Esophagus squamous epithelium (tissue), 4 donors: Measurements from ENCODE around the gene TMEM185B.

Experiments
- POLR2A ChIP-seq, 4 donors: fragments of 450-650 bp; IDR thresholded peaks; one replicate each; pipeline ENCODE4 v1.6.1; 2017; ENCODE audit warnings: antibody characterized with exemption in 4 of 4, mild to moderate bottlenecking in 4 of 4, moderate library complexity in 3 of 4
- TF ChIP-seq, protein P1 (sequence below), 6 experiments: fragments of 450-650 bp in 4 of 6; fragments of 200-600 bp in 2 of 6; sonication (generic) in 2 of 6; IDR thresholded peaks; one replicate each; pipeline ENCODE4 v1.5.1; 2016 to 2019; ENCODE audit warnings: antibody characterized with exemption in 6 of 6, mild to moderate bottlenecking in 4 of 6, moderate library complexity in 4 of 6

DNA sequence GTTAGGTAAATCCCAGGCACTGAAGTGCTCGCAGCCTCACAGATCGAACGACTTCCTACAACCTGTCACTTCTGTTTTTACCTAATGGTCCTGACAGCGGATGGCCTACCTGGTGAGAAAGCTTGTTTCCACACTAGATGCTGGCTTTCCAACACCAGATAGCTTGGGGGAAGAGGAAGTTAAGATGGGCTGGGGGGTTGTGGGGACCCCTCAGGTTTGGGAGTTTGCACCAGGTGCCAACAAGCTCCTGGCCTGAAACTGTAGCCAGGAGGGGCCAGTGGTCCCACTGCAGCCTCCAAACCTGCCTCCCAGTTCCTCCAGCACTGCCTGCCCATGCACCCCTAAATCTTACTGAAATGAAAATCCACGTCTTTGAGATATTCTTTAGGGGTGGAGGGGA, 3.9 kb downstream of the TMEM185B start:
- no peak for TF ChIP-seq POLR2A (IDR thresholded peaks at IDR 0.05)
- TF ChIP-seq, protein P1, sequence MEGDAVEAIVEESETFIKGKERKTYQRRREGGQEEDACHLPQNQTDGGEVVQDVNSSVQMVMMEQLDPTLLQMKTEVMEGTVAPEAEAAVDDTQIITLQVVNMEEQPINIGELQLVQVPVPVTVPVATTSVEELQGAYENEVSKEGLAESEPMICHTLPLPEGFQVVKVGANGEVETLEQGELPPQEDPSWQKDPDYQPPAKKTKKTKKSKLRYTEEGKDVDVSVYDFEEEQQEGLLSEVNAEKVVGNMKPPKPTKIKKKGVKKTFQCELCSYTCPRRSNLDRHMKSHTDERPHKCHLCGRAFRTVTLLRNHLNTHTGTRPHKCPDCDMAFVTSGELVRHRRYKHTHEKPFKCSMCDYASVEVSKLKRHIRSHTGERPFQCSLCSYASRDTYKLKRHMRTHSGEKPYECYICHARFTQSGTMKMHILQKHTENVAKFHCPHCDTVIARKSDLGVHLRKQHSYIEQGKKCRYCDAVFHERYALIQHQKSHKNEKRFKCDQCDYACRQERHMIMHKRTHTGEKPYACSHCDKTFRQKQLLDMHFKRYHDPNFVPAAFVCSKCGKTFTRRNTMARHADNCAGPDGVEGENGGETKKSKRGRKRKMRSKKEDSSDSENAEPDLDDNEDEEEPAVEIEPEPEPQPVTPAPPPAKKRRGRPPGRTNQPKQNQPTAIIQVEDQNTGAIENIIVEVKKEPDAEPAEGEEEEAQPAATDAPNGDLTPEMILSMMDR (IDR thresholded peaks at IDR 0.05), result no peak
